Calu3 (cell line): ENCODE data around the gene DOCK3. TPM values are rescaled to one million over a fixed set of nuclear protein-coding genes. Genes with fewer than 3 reads are reported as not detected.

Experiments used
- Bru-seq: library from RNA; stranded (reverse); fragments of 400-500 nt; gene quantifications from one replicate; lab custom pipeline; 2021; lab: Mats Ljungman, UMichigan
- BruChase-seq, 2 experiments: library from RNA; stranded (reverse); fragments of 400-500 nt; gene quantifications; one replicate each; lab custom pipeline; 2021; lab: Mats Ljungman, UMichigan
- BruUV-seq: library from RNA; stranded (reverse); fragments of 400-500 nt; replicated peaks from 2 replicates; lab custom pipeline; 2021; lab: Mats Ljungman, UMichigan
- CTCF ChIA-PET: fragments of 300-600 bp; sonication (Branson Sonifier 250); formaldehyde crosslinking; loops from one replicate; lab custom pipeline; 2022; ENCODE audit warnings: antibody characterized with exemption; lab: Charles Lee
- DNase-seq: peaks from one replicate; pipeline ENCODE4 v3.0.0; 2022
- H3K27ac Mint-ChIP-seq: one replicate; pipeline ENCODE4 v1.8.0; 2022; ENCODE audit warnings: mixed read lengths; ENCODE audit not compliant: unreplicated experiment
- H3K27me3 Mint-ChIP-seq: one replicate; pipeline ENCODE4 v1.8.0; 2022; ENCODE audit warnings: mixed read lengths; ENCODE audit not compliant: unreplicated experiment
- H3K36me3 Mint-ChIP-seq: one replicate; pipeline ENCODE4 v1.8.0; 2022; ENCODE audit warnings: mild to moderate bottlenecking, moderate library complexity, mixed read lengths; ENCODE audit not compliant: insufficient read depth, unreplicated experiment
- H3K4me1 Mint-ChIP-seq: one replicate; pipeline ENCODE4 v1.8.0; 2022; ENCODE audit warnings: mild to moderate bottlenecking, low read depth, mixed read lengths; ENCODE audit not compliant: unreplicated experiment
- H3K4me3 Mint-ChIP-seq: one replicate; pipeline ENCODE4 v1.8.0; 2022; ENCODE audit warnings: mild to moderate bottlenecking, low read depth, moderate library complexity, mixed read lengths; ENCODE audit not compliant: unreplicated experiment
- H3K9me3 Mint-ChIP-seq: one replicate; pipeline ENCODE4 v1.8.0; 2022; ENCODE audit warnings: low read depth, mixed read lengths; ENCODE audit not compliant: unreplicated experiment
- intact Hi-C: fragments of 100-400 bp; cut with micrococcal nuclease; formaldehyde crosslinking; loops from one replicate; pipeline ENCODE4 v1.10.0; 2022; ENCODE audit not compliant: unreplicated experiment
- long read RNA-seq: library from polyadenylated mRNA; stranded (forward); transcript quantifications from one replicate; pipeline ENCODE4 v2.0.0, GENCODE V29; 2022
- total RNA-seq: library from RNA; stranded (reverse); gene quantifications from 2 replicates; pipeline ENCODE4 v1.2.3, GENCODE V29; 2022
- TF ChIP-seq, protein P1 (sequence below): fragments of 200-600 bp; IDR thresholded peaks from one replicate; pipeline ENCODE4 v1.8.0; 2022; ENCODE audit warnings: antibody characterized with exemption; ENCODE audit not compliant: unreplicated experiment

Gene DOCK3, protein sequence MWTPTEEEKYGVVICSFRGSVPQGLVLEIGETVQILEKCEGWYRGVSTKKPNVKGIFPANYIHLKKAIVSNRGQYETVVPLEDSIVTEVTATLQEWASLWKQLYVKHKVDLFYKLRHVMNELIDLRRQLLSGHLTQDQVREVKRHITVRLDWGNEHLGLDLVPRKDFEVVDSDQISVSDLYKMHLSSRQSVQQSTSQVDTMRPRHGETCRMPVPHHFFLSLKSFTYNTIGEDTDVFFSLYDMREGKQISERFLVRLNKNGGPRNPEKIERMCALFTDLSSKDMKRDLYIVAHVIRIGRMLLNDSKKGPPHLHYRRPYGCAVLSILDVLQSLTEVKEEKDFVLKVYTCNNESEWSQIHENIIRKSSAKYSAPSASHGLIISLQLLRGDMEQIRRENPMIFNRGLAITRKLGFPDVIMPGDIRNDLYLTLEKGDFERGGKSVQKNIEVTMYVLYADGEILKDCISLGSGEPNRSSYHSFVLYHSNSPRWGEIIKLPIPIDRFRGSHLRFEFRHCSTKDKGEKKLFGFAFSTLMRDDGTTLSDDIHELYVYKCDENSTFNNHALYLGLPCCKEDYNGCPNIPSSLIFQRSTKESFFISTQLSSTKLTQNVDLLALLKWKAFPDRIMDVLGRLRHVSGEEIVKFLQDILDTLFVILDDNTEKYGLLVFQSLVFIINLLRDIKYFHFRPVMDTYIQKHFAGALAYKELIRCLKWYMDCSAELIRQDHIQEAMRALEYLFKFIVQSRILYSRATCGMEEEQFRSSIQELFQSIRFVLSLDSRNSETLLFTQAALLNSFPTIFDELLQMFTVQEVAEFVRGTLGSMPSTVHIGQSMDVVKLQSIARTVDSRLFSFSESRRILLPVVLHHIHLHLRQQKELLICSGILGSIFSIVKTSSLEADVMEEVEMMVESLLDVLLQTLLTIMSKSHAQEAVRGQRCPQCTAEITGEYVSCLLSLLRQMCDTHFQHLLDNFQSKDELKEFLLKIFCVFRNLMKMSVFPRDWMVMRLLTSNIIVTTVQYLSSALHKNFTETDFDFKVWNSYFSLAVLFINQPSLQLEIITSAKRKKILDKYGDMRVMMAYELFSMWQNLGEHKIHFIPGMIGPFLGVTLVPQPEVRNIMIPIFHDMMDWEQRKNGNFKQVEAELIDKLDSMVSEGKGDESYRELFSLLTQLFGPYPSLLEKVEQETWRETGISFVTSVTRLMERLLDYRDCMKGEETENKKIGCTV (N-terminal part only)
- 0.19 and 0.34 TPM in 2 replicates for total RNA-seq
- Bru-seq, nascent RNA = percentile 33 among the genes with signal in this experiment
- BruChase-seq, experiment 1, labeled RNA remaining after a 6-hour chase = percentile 28 among the genes with signal in this experiment
- percentile 27 among the genes with signal in this experiment for BruChase-seq, experiment 2, labeled RNA remaining after a 2-hour chase
- long read RNA-seq, partial matches to known transcripts = 0 of 2 reads
- long read RNA-seq, other reads (novel, unspliced or antisense) = 2 of 2 reads

DNA sequence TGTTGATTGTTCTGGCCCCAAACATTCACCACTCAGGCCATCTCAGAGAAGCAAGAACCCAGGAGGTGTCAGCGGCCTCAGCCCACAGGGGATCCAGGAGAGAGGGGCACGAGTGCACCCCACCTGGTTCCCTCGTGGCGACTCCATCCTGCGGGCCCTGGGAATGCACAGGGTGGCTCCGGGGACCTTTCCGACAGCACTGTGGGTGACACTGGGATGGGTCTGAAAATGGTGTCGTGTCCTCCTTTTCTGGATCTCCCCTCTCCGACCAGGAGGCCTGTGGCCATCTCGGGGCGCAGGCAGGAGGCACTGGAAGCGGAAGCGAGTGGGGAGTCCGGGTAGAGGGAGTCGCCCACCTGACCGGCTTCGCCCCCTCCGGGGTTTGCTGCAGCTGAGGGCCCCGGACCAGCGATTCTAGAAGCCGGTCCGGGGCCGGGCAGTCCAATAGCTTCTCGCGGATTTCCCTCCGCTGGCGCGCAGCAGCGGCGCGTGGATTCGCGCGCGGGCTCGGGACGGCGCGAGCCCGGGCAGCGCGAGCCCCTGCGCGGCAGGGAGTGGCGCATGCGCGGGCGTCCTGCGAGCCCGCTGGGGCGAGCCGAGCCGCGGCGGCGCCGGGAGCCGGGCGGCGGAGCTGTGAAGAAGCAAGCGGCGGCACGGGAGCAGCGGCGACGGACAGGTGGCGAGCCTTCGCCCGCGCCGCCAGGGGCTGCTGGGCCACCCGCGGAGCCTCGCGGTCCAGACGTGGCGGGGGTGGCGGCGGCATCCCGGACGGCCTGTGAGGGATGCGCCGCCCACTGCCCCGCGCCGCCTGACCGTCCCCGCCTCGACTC, at the start of gene DOCK3:
DOCK3 (plus strand) TSS at position 579 of the 830 bp plus-strand sequence. CDS start 337 bp downstream, outside the sequence.
- Mint-ChIP-seq H3K4me1 (peaks cover 7% of the 10 kb centered on the region), H3K9me3 (no peaks in the 10 kb centered on the region), H3K27me3 (peaks cover 78% of the 10 kb centered on the region), H3K27ac (no peak within 1 kb of the TSS), H3K4me3 (peak within 1 kb of the TSS; percentile 51), H3K36me3 (no peaks in the 10 kb centered on the region)
- BruUV-seq = no TSS peak
- DNase-seq = peak; percentile 57
- CTCF ChIA-PET = interaction anchor here (0.6 kb wide), 1 partner anchor 686 kb away, joined by 4 read pairs; no protein-coding TSS in a partner anchor
- intact Hi-C loops = loop anchor here (10.0 kb wide), 1 partner anchor 210 kb away; no protein-coding TSS in a partner anchor
- TF ChIP-seq, protein P1, sequence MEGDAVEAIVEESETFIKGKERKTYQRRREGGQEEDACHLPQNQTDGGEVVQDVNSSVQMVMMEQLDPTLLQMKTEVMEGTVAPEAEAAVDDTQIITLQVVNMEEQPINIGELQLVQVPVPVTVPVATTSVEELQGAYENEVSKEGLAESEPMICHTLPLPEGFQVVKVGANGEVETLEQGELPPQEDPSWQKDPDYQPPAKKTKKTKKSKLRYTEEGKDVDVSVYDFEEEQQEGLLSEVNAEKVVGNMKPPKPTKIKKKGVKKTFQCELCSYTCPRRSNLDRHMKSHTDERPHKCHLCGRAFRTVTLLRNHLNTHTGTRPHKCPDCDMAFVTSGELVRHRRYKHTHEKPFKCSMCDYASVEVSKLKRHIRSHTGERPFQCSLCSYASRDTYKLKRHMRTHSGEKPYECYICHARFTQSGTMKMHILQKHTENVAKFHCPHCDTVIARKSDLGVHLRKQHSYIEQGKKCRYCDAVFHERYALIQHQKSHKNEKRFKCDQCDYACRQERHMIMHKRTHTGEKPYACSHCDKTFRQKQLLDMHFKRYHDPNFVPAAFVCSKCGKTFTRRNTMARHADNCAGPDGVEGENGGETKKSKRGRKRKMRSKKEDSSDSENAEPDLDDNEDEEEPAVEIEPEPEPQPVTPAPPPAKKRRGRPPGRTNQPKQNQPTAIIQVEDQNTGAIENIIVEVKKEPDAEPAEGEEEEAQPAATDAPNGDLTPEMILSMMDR = no peak

DNA sequence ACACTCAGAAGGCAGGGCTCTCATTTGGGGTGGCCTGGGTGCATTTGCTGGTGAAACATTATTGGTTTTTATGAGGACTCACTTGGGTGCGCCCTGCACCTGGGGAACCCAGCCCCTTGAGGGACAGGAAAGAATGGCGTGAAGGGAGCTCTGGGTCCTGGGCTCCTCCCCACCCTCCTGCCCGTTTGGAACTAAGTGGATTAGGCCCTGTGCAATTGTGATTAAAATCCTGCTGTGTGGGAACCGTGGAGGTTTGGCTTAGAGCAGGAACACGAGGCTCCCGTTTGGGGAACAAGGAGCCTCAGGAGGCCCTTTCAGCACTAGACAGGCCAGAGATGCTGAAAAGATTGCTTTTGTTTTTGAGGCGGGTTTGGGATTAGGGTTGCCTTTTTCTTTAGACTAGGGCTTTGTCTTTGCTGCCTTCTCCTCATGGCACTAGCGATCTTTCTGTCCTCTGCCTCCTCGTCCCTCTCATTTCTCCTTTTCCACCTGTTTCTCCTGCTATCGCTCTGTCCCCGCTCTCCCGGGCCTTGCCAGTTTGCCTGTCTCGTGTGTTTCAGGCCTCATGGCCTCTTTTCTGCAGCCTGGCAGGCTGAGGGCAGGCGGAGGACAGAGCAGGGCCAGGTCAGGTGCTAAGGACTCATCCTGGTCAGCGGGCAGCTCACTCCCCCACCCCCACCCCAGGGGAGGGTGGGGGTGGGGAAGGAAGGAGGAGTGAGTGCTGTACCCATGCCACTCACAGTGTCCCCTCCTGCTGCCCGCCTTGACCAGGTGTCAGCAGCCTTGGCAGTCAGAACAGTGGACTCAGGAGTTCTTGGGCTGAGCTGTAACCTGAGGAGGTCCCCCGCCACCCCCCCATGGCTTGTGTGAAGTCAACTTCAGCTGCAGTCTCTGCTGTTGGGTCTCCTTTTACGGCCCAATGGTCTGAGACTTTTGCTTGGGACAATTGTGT, 49.2 kb upstream of the DOCK3 start:
- no peak overlapping the region for H3K4me3 Mint-ChIP-seq
- DNase-seq = no peak
- no TSS peak for BruUV-seq
- TF ChIP-seq, protein P1 = no peak
- H3K9me3 Mint-ChIP-seq = no peaks in the 10 kb centered on the region
- CTCF ChIA-PET = interaction anchor here (0.5 to 0.9 kb wide), 2 partner anchors 27 to 76 kb away, joined by 4 to 5 read pairs; no protein-coding TSS in a partner anchor
- peaks cover 63% of the 10 kb centered on the region for H3K4me1 Mint-ChIP-seq
- peaks cover 5% of the 10 kb centered on the region for H3K36me3 Mint-ChIP-seq
- intact Hi-C loops = no loop called here
- no peaks in the 10 kb centered on the region for H3K27me3 Mint-ChIP-seq
- no peak overlapping the region for H3K27ac Mint-ChIP-seq

DNA sequence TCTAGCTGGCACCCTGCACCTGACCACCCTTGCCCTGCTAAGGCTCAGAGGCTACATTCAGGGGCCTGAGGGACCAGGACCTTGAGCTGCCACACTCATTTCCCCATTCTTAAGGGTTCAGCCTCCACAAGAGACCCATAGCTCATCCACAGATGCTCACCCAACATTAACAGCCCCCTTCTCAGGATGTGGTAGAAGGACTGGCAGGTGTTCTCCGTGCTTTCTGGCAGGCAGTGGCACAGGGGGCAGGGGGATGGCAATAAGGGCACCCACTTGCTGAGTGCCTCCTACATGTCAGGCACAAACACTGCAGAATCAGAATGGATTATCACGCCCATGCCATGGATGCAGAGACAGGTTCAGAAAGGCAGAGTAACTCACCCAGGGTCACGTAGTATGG, 48.3 kb upstream of the DOCK3 start:
- Mint-ChIP-seq H3K27me3 (no peaks in the 10 kb centered on the region), H3K4me3 (no peak overlapping the region), H3K9me3 (no peaks in the 10 kb centered on the region), H3K4me1 (peaks cover 56% of the 10 kb centered on the region), H3K27ac (no peak overlapping the region), H3K36me3 (peaks cover 5% of the 10 kb centered on the region)
- intact Hi-C loops = no loop called here
- no peak for DNase-seq
- CTCF ChIA-PET = interaction anchor here (0.6 to 2.4 kb wide), 2 partner anchors 9 to 27 kb away, joined by 7 to 16 read pairs; no protein-coding TSS in a partner anchor
- TF ChIP-seq, protein P1 = no peak
- no TSS peak for BruUV-seq
